GM19455 (cell line): ENCODE measurements around the gene KCNT1.

Source experiments
- ATAC-seq: cut with Tn5 transposase; IDR thresholded peaks from one replicate; pipeline ENCODE4 v1.9.1; 2021; ENCODE audit not compliant: unreplicated experiment

Gene KCNT1

DNA sequence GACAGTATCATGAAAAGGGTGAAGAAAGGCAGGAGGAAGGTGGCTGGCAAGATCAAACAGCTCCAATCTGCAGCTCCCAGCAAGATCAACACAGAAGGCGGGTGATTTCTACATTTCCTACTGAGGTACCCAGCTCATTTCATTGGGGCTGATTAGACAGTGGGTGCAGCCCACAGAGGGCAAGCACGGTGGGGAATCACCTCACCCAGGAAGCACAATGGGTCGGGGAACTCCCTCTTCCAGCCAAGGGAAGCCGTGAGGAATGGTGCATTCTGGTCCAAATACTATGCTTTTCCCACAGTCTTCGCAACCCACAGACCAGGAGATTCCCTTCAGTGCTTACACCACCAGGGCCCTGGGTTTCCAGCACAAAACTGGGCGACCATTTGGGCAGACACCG is 138.6 kb downstream of the KCNT1 start:
- no peak for ATAC-seq
